Mesothelial cell of epicardium (in vitro differentiated cells): ENCODE measurements around the gene EPO. TPM values are rescaled to one million over a fixed set of nuclear protein-coding genes. Genes with fewer than 3 reads are reported as not detected.

Experiments
- DNase-seq, 2 experiments: peaks; one replicate each; pipeline ENCODE4 v3.0.0; 2021; ENCODE audit warnings: low spot score in 2 of 2; ENCODE audit not compliant: unreplicated experiment in 2 of 2
- H3K27ac Mint-ChIP-seq: 2 replicates; pipeline ENCODE4 v1.8.0; 2021; ENCODE audit warnings: mixed read lengths
- H3K27me3 Mint-ChIP-seq: 2 replicates; pipeline ENCODE4 v1.8.0; 2021; ENCODE audit warnings: low read depth, mixed read lengths
- H3K36me3 Mint-ChIP-seq: 2 replicates; pipeline ENCODE4 v1.8.0; 2021; ENCODE audit warnings: mixed read lengths
- H3K4me1 Mint-ChIP-seq: 2 replicates; pipeline ENCODE4 v1.8.0; 2021; ENCODE audit warnings: mixed read lengths
- H3K4me3 Mint-ChIP-seq: 2 replicates; pipeline ENCODE4 v1.8.0; 2021; ENCODE audit warnings: mild to moderate bottlenecking, moderate library complexity, mixed read lengths
- H3K9me3 Mint-ChIP-seq: 2 replicates; pipeline ENCODE4 v1.8.0; 2021; ENCODE audit warnings: mixed read lengths
- total RNA-seq: library from RNA; stranded (reverse); gene quantifications from 3 replicates; pipeline ENCODE4 v1.2.1, GENCODE V29; 2021
- TF ChIP-seq, protein P1 (sequence below): fragments of 200-600 bp; sonication (generic); IDR thresholded peaks from one replicate; pipeline ENCODE4 v1.5.0; 2021; ENCODE audit warnings: antibody characterized with exemption; ENCODE audit not compliant: unreplicated experiment

The EPO gene
- 0.16 to 0.27 TPM in 2 of 3 replicates, not detected in the other for total RNA-seq

DNA sequence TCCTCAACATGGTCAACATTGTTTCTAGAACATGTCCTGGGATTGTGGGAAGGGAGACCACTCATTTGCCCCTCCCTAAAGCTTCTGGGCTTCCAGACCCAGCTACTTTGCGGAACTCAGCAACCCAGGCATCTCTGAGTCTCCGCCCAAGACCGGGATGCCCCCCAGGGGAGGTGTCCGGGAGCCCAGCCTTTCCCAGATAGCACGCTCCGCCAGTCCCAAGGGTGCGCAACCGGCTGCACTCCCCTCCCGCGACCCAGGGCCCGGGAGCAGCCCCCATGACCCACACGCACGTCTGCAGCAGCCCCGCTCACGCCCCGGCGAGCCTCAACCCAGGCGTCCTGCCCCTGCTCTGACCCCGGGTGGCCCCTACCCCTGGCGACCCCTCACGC, at the start of gene EPO:
EPO (plus strand) TSS at position 190 of the 392 bp plus-strand sequence. CDS start 513 bp downstream, outside the sequence.
- Mint-ChIP-seq H3K36me3 (peaks cover 11% of the 10 kb centered on the region), H3K4me1 (peaks cover 1% of the 10 kb centered on the region), H3K27ac (no peak within 1 kb of the TSS), H3K4me3 (peak within 1 kb of the TSS; percentile 33), H3K9me3 (peaks cover 16% of the 10 kb centered on the region), H3K27me3 (peaks cover 80% of the 10 kb centered on the region)
- no peak for DNase-seq
- TF ChIP-seq, protein P1, sequence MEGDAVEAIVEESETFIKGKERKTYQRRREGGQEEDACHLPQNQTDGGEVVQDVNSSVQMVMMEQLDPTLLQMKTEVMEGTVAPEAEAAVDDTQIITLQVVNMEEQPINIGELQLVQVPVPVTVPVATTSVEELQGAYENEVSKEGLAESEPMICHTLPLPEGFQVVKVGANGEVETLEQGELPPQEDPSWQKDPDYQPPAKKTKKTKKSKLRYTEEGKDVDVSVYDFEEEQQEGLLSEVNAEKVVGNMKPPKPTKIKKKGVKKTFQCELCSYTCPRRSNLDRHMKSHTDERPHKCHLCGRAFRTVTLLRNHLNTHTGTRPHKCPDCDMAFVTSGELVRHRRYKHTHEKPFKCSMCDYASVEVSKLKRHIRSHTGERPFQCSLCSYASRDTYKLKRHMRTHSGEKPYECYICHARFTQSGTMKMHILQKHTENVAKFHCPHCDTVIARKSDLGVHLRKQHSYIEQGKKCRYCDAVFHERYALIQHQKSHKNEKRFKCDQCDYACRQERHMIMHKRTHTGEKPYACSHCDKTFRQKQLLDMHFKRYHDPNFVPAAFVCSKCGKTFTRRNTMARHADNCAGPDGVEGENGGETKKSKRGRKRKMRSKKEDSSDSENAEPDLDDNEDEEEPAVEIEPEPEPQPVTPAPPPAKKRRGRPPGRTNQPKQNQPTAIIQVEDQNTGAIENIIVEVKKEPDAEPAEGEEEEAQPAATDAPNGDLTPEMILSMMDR: no peak

DNA sequence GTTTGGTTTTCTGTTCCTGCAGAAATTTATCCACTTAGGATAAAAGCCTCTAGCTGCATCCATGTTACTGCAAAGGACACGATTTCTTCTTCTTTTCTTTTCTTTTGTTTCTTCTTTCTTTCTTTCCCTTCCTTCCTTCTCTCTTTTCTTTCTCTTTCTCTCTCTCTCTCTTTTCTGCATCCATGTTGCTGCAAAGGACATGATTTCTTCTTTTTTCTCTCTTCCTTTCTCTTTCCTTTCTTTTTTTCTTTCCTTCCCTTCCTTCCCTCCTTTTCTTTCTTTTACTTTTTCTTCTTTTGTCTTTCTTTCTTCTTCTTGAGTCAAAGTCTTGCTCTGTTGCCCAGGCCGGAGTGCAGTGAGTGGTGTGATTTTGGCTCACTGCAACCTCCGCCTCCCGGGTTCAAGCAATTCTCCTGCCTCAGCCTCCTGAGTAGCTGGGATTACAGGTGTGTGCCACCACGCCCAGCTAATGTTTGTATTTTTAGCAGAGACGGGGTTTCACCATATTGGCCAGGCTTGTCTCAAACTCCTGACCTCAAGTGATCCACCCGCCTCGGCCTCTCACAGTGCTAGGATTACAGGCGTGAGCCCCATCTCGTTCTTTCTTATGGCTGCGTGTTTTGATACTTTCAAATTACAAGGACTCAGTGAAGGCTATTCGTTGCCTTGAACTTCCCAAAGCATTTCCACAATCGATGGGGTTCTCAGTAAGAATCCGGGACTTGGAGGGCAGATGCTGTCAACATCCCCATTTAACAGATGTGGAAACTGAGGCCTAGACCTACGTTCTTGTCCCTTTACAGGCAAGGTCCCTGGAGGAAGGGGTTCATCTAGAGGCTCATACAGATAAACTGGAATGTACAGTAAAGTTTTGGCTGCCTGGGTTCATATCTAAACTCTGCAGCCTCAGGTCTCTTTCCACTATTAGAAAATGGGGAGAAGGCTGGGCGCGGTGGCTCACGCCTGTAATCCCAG, 48.6 kb upstream of the EPO start:
- DNase-seq: no peak
- Mint-ChIP-seq H3K4me3 (no peak overlapping the region), H3K36me3 (no peaks in the 10 kb centered on the region), H3K4me1 (peaks cover 7% of the 10 kb centered on the region), H3K27me3 (peaks cover 24% of the 10 kb centered on the region), H3K9me3 (peaks cover 3% of the 10 kb centered on the region), H3K27ac (no peak overlapping the region)
- TF ChIP-seq, protein P1: no peak

DNA sequence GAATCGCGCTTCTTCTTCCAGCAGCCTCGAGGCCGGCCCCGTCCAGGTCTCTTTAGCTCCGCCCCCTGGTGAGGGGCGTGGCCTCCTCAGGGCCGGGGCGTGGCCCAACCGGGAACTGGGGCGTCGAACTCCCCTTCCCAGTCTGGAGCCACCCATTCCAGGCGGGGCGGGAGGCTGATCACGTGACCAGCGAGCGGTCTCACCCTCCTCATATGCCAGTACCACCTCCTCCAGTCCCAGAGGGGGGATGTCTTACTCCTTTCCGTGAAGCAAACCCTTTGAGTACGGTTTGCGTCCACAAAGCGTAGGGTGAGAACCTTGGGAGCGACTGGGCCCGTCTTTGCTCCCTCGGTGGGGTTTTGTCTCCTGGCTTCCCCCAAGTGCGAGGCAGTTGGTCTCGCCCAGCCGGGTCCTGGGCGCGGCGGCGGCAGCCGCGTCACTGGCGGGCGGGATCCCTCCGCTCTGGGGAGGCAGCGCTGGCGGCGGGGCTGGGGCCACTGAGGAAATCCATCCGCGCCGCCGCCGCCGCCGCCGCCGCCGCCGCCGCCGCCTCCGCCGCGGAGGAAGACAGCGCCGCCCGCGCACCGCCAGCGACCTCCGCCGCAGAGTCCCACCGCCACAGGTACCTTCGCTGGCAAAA, 46.8 kb upstream of the EPO start, which contains the start of gene GNB2:
GNB2 (plus strand) TSS at position 439 of the 640 bp plus-strand sequence. CDS start 2,526 bp downstream, outside the sequence.
- H3K36me3 Mint-ChIP-seq: peaks cover 5% of the 10 kb centered on the region
- H3K27ac Mint-ChIP-seq: peak within 1 kb of the TSS; percentile 97
- H3K4me1 Mint-ChIP-seq: peaks cover 14% of the 10 kb centered on the region
- DNase-seq: peak; percentile 97 to 100
- peaks cover 16% of the 10 kb centered on the region for H3K27me3 Mint-ChIP-seq
- TF ChIP-seq, protein P1: no peak
- H3K9me3 Mint-ChIP-seq: no peaks in the 10 kb centered on the region
- H3K4me3 Mint-ChIP-seq: peak within 1 kb of the TSS; percentile 95

DNA sequence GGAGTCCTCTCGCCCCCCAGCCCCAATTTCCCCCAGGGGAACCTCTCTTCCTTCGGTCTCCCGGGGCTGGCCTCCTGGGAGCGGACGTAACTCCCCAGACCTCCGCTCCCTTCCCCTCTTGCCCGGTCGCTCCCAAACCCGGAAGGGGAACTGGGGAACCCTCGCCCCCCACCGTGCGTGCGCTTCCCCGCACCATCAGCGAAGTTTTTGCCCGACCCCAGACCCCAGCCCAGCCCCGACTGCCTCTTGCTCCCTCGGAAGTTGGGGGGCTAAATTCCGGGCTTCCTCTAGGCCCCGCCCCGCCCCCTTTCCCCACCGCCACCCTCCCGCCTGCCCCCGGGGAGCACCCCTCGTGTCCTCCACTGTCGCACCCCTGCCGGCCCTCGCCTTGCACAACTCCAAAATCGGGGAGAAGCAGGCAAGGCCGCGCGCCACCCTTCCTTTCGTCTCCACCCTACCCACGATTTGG, 46.3 kb upstream of the EPO start:
- H3K27ac Mint-ChIP-seq: peak overlapping the region; percentile 97
- H3K27me3 Mint-ChIP-seq: peaks cover 16% of the 10 kb centered on the region
- DNase-seq: no peak
- H3K4me1 Mint-ChIP-seq: peaks cover 16% of the 10 kb centered on the region
- TF ChIP-seq, protein P1: no peak
- no peaks in the 10 kb centered on the region for H3K9me3 Mint-ChIP-seq
- peaks cover 5% of the 10 kb centered on the region for H3K36me3 Mint-ChIP-seq
- H3K4me3 Mint-ChIP-seq: peak overlapping the region; percentile 95

DNA sequence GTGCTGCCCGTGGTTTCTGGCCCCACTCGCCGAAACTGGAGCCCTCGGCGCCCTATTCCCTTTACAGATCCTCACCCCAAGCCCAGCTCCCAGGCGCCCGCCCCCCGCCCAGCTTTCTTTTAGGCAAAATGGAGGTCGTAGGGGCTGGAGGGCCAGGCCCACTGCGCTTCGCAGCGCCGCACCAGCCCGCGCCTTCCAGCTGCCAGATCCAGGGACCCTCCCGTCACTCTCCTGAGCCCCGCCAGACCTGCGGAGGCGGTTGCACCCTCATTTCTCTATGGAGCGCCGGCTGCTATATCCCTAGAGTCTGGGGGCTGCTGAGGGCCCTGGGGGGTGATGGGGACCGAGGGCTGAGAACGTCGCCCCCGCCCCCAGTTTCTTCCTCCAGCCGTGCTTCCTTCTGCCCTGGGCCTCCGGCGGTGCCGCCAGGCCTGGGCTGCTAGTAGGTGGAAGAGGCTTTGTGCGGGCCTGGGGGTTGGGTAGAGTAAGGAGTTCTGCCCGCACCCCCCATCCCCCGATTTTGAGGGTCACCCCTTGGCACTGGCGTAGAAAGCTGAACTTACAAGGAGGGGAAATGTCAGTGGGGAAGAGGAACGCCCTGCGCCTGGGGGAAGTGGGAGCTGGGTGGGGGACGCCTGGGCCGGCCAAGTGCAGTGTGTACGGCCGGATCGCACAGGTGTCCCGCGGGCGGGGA, 45.7 kb upstream of the EPO start:
- peak overlapping the region; percentile 97 for H3K27ac Mint-ChIP-seq

More for the DNA sequence above, 45.7 kb upstream of the EPO start:
- H3K4me3 Mint-ChIP-seq: peak overlapping the region; percentile 95
- TF ChIP-seq, protein P1: no peak
- peak in 1 of 2 experiments; percentile 54 for DNase-seq
- H3K36me3 Mint-ChIP-seq: peaks cover 9% of the 10 kb centered on the region
- H3K27me3 Mint-ChIP-seq: peaks cover 13% of the 10 kb centered on the region
- H3K4me1 Mint-ChIP-seq: peaks cover 20% of the 10 kb centered on the region
- H3K9me3 Mint-ChIP-seq: no peaks in the 10 kb centered on the region
